HG03442 (cell line): ENCODE measurements around the gene NDRG2.

Experiments used
- ATAC-seq: cut with Tn5 transposase; IDR thresholded peaks from one replicate; pipeline ENCODE4 v1.9.1; 2021; ENCODE audit warnings: mild to moderate bottlenecking, moderate library complexity; ENCODE audit not compliant: unreplicated experiment

NDRG2 gene

DNA sequence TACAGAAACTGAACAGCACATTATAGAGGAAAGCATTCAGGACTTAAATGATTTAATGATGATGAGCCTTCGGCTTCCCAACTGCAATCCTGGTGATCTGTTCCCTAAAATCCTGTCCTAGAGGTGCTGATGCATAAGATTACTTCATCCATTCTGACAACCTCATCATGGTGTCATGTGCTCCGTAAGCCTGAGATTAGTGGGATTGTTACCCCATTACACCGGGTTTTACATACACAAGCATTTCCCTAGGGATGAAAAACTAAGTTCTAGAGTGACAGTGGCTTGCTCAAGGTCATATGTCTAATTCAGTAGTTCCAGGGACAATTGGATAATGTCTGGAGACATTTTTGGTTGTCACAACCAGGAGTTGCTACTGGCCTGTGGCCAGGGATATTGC, 12.3 kb upstream of the NDRG2 start:
- no peak for ATAC-seq

DNA sequence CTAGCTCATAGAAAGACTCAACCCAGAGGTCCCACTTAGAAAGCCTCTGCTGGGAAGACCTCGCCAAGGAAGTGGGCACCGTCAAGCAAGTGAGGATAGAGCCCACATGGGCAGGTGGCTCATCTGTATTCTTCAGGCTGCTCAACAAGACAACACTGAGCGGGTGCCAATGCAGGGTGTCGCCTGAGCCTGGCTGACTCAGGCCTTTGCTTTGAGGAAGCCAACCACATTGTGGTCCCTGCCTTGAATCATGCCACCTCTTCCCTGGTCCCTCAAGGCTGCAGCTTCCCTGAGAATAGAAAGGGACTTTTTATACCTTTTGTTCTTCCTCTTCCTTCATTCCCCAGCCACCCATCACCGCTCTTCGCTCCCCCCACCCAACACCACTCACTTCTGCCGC, 11.9 kb upstream of the NDRG2 start:
- ATAC-seq = no peak

DNA sequence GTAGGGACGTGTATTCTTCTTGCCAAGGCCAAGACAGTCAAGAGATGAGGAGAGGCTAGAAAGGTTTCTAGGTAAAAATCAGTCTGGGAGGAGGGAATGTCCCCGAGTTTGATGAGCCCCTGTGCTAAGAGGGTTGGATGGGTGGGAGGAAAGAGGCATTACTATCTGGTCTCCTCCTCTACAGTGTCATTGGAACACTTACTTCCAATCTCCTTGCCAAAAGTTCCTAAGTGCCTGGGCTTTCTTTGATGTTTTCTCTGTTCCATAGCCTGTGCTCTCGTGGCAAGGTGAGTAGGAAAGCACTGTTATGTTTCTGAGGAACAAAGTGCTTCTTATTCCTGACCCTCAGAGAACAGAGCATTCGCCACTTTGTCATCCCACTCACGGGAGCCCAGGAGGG, 9.8 kb upstream of the NDRG2 start, which contains the start of gene RNASE13:
TSS of gene RNASE13 (minus strand) at position 101 of the 400 bp plus-strand sequence. CDS start 519 bp downstream, outside the sequence.
- ATAC-seq = no peak

DNA sequence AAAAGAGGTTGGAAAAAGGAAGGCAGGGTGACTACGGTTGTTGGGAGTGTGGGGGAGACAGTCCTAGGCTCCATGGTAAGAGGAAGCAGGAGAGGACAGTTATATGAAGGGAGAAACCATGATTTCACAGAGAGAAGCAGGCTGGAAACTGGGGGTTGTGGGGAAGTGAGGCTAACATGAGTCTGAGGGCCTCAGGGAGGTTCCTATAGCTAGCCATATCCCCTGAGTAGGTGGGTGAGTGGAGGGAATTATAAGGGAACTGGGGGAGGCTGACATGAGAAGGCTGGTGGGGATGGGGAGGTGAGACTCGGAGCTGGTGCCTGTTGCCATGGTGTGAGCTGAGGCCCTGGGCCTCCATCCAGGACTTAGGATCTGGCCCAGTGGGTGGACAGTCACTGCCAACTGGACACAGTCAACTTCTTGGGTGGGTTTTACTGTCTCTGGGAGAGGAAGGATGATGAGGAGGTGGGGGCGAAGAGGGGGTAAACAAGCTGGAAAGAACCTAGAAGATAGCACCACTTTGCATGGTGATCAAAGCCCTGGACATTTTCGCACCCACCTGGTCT, 8.4 kb upstream of the NDRG2 start:
- no peak for ATAC-seq

DNA sequence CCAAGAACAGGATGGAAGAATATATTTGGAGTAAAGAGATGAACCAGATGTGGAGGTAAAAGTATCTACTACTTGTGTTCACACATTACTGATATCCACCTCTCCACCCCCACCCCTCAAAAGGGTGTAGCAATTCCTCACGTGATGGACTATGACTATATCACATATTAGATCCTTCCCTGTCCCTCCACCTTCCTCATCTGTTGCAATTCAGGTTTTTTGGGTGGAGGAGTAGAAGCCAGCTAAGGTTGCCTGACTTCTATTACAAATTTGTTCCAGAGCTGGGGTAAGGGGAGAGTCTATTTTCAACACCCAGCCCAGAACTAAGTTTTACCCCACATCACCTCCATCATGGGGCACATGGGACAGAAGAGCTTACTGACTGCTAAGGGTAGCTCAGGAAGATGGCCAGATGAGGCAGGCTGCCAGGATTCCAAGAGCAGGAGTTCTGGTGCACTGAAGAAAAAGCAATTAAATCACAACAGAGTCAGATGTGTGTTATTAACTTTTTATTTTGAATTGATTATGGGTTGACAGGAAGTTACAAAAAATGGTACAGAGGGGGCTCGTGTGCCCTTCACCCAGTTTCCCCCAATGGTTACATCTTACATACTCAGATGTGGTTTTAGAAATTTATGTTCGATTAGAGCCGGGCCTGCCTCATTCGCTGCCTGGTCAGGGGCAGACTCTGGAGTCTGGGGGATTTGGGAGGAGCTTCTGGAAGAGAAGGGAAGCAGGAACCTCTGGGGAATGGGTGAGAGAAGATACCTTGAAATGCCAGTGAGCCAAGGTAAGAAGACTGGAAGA, 7.7 kb upstream of the NDRG2 start:
- no peak for ATAC-seq

DNA sequence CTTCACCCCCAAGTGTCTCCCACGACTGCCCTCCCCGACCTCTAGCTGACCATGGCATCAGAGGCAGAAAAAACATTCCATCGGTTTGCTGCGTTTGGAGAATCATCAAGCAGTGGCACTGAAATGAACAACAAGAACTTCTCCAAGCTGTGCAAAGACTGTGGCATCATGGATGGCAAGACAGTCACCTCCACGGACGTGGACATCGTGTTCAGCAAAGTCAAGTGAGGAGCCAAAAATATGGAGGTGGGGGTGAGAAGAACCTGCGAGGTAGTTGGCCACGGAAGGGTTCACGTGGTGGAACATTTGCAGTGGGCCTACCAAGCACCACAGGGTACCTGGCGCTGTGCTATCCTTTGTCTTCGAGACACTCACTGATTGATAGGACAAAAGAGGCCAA, 5.7 kb upstream of the NDRG2 start:
- ATAC-seq = no peak

DNA sequence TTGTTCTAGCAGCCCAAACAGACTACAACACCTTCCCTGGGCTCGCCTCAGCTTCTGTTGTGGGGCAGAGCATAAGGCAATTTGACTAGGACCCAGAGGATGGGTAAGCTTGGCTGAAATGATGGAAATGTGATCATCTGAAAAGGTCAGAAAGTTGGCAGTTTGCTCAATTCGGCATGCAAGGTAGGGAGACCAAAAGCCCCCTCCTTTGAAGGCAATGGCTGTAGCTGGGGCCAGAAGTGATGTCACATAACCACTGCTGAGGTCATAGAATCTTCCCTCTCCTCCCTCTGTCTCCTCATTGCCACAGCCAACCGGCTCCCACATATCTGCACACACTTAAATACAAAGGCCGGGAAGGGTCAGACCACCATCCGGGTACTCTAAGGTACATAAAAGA, 5.1 kb upstream of the NDRG2 start, which contains the start of gene TPPP2:
TSS of gene TPPP2 (plus strand) at position 301 of the 400 bp plus-strand sequence. CDS start 365 bp downstream, outside the sequence.
- no peak for ATAC-seq

DNA sequence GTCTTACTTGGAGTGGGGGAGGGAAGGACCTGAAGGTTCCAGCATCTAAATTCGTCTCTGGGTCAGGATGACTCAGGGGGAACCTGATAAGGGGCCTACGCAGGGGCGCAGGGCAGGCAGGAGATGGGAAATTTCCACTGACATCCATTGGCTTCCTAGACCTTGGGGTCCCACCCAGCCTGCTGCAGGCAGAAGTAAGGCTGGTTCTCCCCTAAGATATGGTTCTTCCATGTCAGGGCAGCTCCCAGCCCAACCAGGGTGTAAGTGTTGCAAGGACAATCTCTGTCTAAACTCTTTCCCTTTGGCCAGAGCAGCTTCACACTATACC, 2.1 kb upstream of the NDRG2 start:
- no peak for ATAC-seq

DNA sequence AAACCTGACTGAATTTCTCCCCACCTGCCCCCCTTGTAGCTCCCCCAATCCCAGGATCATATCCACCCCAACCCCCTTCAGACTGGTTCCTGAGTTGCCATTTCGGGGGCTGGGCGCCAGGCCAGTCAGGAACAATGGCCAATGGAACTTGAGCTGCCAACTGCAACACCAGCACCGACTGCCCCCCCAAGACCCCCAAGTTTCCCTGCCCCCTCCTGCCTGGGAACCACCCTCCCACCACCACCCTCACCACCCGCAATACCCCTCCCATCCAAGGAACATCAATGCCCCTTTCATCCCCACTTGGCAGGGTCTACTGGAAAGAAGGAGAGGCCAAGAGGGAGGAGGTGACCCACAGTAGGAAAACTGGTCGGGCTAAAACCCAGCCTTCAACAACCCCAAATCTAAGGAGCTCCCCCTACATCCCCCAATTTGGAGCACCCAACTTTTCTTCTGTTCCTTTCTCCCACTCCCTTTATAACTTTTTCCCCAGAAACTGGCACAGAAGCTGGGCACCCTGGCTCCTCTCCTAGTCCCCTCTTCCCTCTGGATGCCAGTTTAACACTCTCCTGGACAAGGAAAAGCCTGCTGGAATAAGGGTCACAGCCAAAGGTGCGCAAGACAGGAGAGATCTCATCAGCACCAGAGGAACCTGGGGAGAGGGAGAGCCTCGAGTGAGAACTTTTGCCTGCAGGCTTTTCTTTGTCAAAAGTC, 1.6 kb upstream of the NDRG2 start:
- no peak for ATAC-seq

DNA sequence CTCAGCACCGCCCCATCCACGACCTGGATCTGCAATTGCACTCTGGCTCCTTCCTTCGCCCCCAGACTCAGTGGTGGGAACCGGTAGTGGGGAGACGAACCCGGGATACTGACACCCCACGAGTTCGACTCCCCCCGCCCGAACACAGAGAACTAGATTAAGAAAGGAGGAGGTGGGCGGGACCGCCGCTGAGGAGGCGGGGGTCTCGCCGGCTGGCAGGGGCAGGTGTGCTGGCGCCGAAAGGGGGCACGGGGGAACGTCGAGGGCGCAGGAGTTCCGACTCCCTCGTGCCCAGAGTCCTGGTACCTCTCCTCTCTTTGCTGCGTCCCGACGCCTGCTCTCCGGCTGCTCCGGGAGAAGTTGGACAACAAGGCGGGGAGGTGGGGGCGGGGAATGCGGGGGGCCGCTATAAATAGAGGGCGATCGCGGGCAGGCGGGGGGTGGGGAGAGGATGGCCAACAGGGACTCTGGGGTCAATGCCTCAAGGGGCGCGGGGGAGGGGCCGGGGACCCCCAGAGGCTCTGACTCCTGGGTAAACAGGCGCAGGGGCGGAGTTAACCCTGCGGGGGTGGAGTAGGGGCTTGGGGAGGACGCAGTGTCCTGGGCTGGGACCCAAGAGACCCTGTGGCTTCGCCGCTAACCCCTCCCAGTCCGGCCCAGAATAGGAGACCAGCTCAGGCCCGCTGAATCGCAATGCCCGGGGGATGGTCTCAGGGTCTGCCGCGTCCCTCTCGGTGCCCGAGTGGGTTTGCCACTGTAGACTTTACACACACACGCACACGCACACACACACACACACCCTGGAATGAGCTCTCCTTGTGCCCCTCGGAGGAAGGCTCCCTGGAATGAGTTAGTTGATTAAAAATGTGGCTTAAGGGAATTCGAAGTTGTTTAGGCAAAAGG, 761 bp upstream of the NDRG2 start:
- ATAC-seq = no peak

DNA sequence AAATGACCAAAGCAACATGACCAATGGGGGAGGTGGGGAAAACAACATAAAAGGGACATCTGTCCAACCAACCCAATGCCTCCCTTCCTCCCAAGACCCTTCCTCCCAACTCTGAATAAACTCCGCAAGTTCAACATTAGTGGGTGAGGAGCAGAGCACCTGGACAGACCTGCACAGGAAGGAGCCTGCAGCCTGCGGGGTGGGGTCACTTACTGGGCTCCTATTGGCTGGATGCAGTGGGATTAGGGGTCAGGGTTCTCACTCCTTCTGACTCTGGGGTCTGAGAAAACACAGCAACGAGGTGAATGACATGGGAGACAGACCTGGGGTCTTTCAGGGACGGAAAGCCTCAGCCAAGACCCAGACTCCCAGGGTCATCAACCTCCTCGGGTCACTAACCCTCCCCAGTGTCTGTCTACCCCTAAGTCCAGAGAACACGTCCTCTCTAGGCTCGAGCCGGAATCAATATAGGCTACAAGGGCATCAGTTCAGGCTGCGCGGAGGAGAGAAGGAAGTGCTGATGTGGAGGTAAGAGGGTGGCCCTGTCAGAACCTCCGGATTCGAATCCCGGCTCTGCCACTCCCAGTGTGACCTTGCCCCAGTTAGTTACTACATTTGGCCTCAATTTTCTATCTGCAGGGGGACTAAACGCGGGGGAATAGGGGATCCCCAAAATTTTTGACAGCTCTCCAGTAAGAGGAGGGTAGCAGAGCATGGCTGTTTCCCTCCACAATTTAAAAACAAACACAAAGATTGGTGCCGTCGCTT, 860 bp downstream of the NDRG2 start:
- no peak for ATAC-seq

DNA sequence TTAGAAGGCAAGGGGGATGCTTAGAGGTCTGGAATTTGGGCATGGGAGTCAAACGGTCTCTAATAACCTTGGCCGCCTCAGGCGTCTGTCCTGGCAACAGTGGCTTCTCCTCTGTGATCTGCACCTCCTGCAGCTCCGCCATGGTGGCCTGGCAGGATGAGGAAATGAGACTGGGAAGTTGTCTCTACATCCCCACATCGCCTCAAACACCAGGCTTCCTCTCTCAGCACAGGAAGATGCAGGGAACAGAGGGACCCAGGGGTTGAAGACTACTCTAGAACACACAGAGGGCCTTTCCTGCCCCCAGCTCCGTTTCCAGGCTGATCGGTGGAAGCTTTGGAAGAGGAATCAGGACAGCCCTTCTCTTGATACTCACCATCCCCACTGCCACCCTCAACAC, 1.7 kb downstream of the NDRG2 start:
- ATAC-seq = no peak

DNA sequence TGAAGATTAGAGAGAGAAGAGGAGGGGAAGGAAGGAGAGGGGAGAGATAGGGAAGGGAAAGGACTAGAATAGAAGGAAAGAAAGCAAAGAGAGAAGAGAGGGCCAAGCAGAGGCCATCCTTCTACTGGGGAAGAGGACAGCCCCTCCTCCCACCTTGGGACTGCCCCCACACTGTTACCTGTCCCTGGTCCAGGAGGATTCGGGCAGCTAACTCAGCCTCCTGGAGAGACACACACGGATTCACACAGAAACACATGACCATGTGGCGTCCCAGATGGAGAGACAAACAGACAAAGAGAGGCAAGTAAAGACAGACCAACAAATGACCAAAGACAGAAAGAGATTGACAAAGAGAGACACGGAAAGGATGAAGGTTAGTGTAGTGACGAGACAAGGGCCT, 2.2 kb downstream of the NDRG2 start:
- no peak for ATAC-seq

DNA sequence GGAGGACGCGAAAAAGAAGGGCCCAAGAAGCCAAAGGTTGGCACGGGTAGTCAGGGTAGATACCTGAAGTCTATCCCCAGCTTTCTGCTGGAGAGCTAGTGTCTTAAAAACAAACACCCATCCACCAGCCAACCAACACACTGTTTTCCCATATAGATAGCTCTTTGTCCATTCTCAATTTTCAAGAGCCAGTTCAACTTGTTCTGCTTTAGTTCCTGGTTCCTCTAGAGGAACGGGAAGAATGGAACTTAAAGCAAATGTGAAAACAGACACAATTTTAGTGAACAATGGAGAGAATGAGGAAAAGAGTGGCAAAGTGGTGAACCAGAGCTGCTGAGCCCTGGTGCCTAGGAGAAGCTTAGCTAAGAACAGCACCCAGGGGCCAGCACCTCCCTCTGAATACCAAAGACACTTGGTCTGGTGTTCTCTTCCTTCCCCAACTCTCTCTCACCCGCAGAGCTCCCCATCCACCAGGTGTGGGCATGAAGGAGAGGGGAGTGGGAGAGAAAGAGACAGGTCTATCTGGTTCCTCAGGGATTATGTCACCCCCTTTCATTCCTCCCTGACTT, 3.8 kb downstream of the NDRG2 start:
- no peak for ATAC-seq

DNA sequence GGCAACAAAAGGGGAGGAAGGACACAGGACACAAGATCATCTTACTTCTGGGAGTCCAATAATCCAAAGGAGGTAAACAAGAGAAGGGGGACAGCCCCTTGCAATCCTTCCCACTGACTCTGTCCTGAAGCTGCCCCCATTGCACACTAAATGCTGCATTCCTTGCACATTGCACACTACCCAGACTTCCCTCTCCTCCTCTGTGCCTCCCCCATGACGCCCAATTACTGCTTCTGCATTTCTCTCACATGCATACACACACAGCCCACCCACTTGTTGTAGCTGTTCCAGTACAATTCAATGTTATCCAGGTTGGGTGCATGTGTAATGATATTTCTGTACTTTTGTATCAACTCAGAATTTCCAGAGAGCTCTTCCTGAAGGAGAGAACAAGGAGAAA, 5.5 kb downstream of the NDRG2 start:
- ATAC-seq = no peak

DNA sequence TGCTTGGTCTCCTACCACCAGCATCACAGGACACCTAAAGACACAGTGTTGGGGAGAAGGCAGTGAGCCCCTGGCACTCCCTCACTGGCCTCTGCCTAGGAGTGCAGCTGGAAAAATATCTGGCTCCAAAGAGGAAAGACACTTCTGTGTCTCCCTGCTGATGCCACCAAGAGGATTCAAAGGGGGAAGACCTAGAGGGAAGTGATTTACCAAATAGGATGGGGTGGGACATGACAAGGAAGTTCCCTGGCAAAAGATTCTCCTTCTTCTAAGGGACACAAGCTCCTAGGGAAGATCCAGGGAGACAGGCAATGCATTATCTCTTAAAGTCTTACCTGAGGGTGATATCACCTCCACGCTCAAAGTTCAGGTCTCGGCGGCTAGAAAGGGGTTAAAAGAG, 6.1 kb downstream of the NDRG2 start:
- ATAC-seq = no peak

DNA sequence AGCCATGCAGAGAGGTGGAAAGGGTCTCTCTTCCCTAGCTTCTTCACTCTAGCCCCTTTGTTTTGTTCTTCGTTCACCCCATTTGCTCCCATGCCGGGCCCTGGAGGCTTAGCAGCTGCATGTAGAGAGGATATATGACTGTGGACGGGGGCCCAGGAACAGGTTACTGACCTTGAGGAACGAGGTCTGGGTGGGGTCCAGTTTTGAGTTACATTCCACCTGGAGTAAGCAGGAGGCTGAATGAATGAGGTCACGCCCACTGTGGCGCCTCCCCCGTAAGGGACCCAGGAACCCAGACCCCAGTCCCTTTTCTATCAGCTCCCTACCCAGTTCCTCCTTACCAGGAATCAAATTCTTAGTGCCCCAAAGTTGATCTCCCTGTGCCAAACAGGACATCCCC, 6.6 kb downstream of the NDRG2 start:
- no peak for ATAC-seq

DNA sequence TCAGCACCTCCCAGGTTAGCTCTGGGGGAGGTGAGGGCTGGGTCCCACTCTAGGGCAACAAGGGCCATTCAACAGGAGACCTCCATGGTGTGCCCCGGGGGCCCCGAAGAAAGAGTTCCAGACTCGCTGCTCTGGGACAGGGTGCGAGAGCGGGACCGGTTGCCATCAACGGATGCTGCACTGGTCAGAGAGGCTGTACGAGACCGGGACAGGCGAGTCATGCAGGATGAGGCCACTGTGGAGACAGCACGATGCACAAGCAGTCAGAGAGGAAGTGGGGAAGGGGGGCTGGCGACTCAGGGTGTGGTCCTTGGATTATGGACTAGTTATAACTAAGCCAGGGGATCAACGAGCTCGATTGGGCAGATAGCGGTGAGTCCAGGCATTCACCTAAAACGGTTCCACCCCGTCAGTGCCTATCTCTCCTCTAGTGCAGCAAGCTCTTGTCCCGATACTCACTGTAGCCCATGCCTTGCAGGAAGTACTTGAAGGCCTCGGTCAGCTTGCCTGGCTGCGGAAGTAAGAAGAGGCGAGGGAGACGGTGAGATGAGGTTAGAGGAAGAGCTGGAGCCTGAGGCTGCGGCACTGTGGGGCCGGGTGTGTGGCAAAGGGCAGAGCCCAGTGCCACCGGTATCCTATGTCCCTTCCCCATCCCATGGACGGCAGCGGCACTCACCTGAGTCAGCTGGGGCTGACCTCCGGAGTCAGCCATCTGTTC, 7.2 kb downstream of the NDRG2 start:
- no peak for ATAC-seq

DNA sequence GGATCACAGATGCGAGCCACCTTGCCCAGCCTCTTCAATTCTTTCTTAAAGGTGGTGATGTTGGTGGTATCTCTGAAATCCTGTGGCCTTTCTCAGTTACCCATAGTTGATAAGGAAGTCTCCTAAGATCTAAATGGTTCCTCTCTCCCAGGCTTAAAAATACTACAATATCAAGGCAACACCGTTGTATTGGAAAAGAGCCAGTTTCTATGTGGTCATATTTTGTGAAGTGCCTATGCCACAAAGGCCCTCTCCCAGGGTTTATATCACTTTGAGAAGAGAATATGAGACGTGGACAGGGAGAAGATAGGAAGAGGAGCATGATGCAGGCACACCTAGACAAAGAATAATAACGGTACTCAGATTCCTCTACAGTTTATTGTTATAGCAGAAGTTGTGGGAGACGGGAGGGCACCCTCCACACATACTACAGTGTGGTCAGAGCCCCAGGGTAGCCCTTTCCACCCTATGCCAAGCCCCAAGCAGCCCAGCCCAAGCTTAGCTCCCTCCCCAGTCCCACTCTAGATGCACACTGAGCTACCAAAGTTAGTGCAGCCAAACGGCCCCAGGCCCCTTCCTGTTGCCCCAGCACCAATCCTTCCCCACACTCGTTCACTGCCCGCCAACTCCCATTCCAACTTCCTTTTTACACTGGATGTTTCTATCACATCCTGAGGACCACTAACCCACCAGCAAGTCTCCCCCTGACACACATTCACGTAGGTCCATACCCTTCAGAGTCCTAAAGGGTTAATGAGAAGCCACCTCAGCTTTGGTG, 8.3 kb downstream of the NDRG2 start:
- no peak for ATAC-seq
